ENCODE data around the gene SHC1.

GRCh38 chr1:154957091-154957657 lies 13.4 kb downstream of the SHC1 start:
- TF ChIP-seq GATA3 (IDR thresholded peaks at IDR 0.05; ENCODE audit: low read depth, low read length) (no peak), GATA2 (IDR thresholded peaks at IDR 0.05; ENCODE audit: low read depth, low read length) (no peak)

Measured in SH-SY5Y (cell line).